Measurements from ENCODE around the gene DBN1. TPM values are rescaled to one million over a fixed set of nuclear protein-coding genes. Genes with fewer than 3 reads are reported as not detected.
"Not testable (repeated sequence)": the region's sequence is repeated elsewhere in the genome, so short reads cannot be mapped to it uniquely, and the experiment has no call there.

DBN1 gene
- total RNA-seq, 1 experiment from 2014 or later: 144 TPM

GRCh38 chr5:177419046-177419445, 54.4 kb downstream of the DBN1 start:
- Histone ChIP-seq H3K36me3 (ENCODE audit: control insufficient read depth, insufficient read depth, low read length) (no peaks in the 10 kb centered on the region), H3K4me3 (ENCODE audit: low read depth, low read length) (no peak overlapping the region), H3K9me3 (no peaks in the 10 kb centered on the region), H3K4me1 (no peaks in the 10 kb centered on the region), H3K27me3 (replicated peaks; ENCODE audit: control insufficient read depth, insufficient read depth, low read length) (no peaks in the 10 kb centered on the region)
- ChIA-PET CTCF (interaction anchor here (1.2 kb wide), 1 partner anchor 15 kb away, joined by 6 read pairs; no protein-coding TSS in a partner anchor), POLR2A (no interaction called here)
- intact Hi-C loops (cut with micrococcal nuclease; ENCODE audit: unreplicated experiment): no loop called here
- no peak for TF ChIP-seq CTCF (IDR thresholded peaks at IDR 0.05; ENCODE audit: insufficient read depth in 1 of 2, low read depth in 1 of 2, low read length in 1 of 2, severe bottlenecking in 1 of 2, unreplicated experiment in 1 of 2)
- Mint-ChIP-seq H3K9me3 (ENCODE audit: unreplicated experiment) (no peaks in the 10 kb centered on the region), H3K27me3 (ENCODE audit: insufficient read depth, unreplicated experiment) (no peaks in the 10 kb centered on the region), H3K4me3 (ENCODE audit: unreplicated experiment) (no peak overlapping the region), H3K27ac (ENCODE audit: unreplicated experiment) (no peak overlapping the region), H3K36me3 (ENCODE audit: insufficient read depth, unreplicated experiment) (no peaks in the 10 kb centered on the region), H3K4me1 (ENCODE audit: low read depth, unreplicated experiment) (no peaks in the 10 kb centered on the region)
- DNase-seq: no peak
- no TSS peak for BruUV-seq (replicated peaks)

GRCh38 chr5:177417081-177417480, 56.4 kb downstream of the DBN1 start:
- H3K4me1 ChIP-seq; H3K4me3 Mint-ChIP-seq (ENCODE audit: unreplicated experiment); H3K4me3 ChIP-seq (ENCODE audit: low read depth, low read length); H3K27ac Mint-ChIP-seq (ENCODE audit: unreplicated experiment); intact Hi-C loops (cut with micrococcal nuclease; ENCODE audit: unreplicated experiment); POLR2A ChIA-PET; H3K9me3 Mint-ChIP-seq (ENCODE audit: unreplicated experiment); H3K36me3 ChIP-seq (ENCODE audit: control insufficient read depth, insufficient read depth, low read length); H3K9me3 ChIP-seq; DNase-seq; BruUV-seq (replicated peaks); H3K27me3 Mint-ChIP-seq (ENCODE audit: insufficient read depth, unreplicated experiment); H3K4me1 Mint-ChIP-seq (ENCODE audit: low read depth, unreplicated experiment); H3K27me3 ChIP-seq (replicated peaks; ENCODE audit: control insufficient read depth, insufficient read depth, low read length); H3K36me3 Mint-ChIP-seq (ENCODE audit: insufficient read depth, unreplicated experiment): not testable (repeated sequence)
- CTCF ChIA-PET: interaction anchor here (0.6 to 1.4 kb wide), 4 partner anchors 9 to 31 kb away, joined by 3 to 10 read pairs (median 6); partner anchors contain the start of gene GRK6

GRCh38 chr5:177414481-177414880, 59.0 kb downstream of the DBN1 start:
- CTCF ChIA-PET: interaction anchor here (1.5 to 2.0 kb wide), 2 partner anchors 11 to 41 kb away, joined by 3 to 15 read pairs; no protein-coding TSS in a partner anchor

More at GRCh38 chr5:177414481-177414880, 59.0 kb downstream of the DBN1 start:
- POLR2A ChIA-PET: no interaction called here
- no peak overlapping the region for H3K27ac Mint-ChIP-seq (ENCODE audit: unreplicated experiment)
- DNase-seq: no peak
- Histone ChIP-seq H3K4me1 (no peaks in the 10 kb centered on the region), H3K36me3 (ENCODE audit: control insufficient read depth, insufficient read depth, low read length) (no peaks in the 10 kb centered on the region), H3K4me3 (ENCODE audit: low read depth, low read length) (no peak overlapping the region), H3K9me3 (no peaks in the 10 kb centered on the region), H3K27me3 (replicated peaks; ENCODE audit: control insufficient read depth, insufficient read depth, low read length) (no peaks in the 10 kb centered on the region)
- intact Hi-C loops (cut with micrococcal nuclease; ENCODE audit: unreplicated experiment): no loop called here
- no peak for TF ChIP-seq CTCF (IDR thresholded peaks at IDR 0.05; ENCODE audit: insufficient read depth in 1 of 2, low read depth in 1 of 2, low read length in 1 of 2, severe bottlenecking in 1 of 2, unreplicated experiment in 1 of 2)
- H3K4me1 Mint-ChIP-seq (ENCODE audit: low read depth, unreplicated experiment): no peaks in the 10 kb centered on the region
- peaks cover 3% of the 10 kb centered on the region for H3K36me3 Mint-ChIP-seq (ENCODE audit: insufficient read depth, unreplicated experiment)
- no peak overlapping the region for H3K4me3 Mint-ChIP-seq (ENCODE audit: unreplicated experiment)
- BruUV-seq (replicated peaks): no TSS peak
- H3K27me3 Mint-ChIP-seq (ENCODE audit: insufficient read depth, unreplicated experiment): no peaks in the 10 kb centered on the region
- no peaks in the 10 kb centered on the region for H3K9me3 Mint-ChIP-seq (ENCODE audit: unreplicated experiment)

All from Caco-2 (cell line).